HG03442 (cell line): ENCODE results near the gene DNAJB12.
A peak's percentile ranks its signal among the peaks of the same experiment; 100 is the strongest.
"Not testable (repeated sequence)": the region's sequence is repeated elsewhere in the genome, so short reads cannot be mapped to it uniquely, and the experiment has no call there.

Experiments used
- ATAC-seq: cut with Tn5 transposase; IDR thresholded peaks from one replicate; pipeline ENCODE4 v1.9.1; 2021; ENCODE audit warnings: mild to moderate bottlenecking, moderate library complexity; ENCODE audit not compliant: unreplicated experiment

Gene DNAJB12

DNA sequence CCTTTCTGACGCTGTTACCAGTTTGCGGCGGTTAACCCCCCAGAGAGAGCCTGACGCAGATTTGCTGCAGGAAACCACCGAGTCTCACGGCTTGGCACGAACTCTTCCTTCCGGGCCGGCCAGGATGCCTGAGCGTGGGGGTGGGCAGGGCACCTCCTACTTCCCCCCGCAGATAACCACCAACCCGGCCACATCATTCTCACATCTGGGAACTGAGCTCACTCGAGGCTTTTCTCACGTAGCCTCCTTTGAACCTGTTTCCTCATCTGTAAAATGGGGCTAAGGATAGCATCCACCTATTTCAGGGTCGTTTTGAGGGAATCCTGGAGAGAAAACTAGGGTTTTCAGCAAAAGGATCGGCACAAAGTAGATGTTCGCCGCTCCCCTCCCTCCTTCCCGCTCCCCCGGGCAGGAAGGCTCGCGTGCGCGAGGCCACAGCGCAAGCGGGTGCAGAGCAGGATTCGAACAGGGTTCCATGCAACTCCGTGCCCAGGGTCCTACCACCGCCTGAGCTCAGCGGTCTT, 57.4 kb downstream of the DNAJB12 start:
- peak; percentile 42 for ATAC-seq

DNA sequence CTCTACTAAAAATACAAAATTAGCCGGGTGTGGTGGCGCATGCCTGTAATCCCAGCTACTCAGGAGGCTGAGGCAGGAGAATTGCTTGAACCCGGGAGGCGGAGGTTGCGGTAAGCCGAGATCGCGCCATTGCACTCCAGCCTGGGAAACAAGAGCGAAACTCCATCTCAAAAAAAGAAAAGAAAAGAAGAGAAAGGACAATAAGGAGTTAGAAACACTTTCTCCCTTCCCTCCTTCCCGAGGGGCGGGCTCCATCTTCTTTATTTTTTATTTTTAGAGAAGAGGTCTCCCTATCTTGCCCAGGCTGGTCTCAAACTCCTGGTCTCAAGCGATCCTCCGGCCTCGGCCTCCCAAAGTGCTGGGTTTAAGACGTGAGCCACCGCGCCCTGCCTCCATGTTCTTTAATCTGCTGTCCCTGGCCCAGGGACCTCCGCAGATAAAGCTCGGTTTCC, 57.9 kb downstream of the DNAJB12 start:
- not testable (repeated sequence) for ATAC-seq

DNA sequence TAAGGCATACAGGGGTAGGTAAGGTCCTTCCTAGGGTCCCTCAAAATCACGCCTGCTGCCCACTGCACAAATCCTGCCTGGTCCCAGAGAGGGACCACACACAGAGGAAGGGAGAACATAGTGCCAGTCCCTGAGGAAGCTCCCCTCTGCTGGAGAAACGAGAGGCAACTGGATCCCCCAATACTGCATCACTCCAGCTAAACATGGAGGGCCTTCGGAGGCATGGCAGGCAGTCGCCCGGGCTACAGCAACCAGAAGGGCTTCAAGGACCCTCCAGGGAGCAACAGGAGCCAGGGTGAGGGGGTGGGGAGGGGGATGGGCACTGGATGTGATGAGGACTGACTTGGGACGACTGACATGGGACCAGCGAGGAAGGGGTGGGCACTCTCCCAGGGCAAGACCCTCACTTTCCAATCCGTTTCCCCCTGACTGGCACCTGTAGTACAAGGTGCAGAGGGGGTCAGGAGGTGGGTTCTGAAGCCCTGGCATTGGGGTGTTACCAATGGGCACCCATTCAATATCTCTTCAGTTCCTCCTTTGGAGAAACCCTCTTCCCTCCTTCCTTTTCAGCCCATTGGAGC, 59.3 kb downstream of the DNAJB12 start:
- ATAC-seq, result no peak

- no peak for ATAC-seq
Observed at GRCh38 chr10:72292223-72292691, 62.5 kb downstream of the DNAJB12 start.

DNA sequence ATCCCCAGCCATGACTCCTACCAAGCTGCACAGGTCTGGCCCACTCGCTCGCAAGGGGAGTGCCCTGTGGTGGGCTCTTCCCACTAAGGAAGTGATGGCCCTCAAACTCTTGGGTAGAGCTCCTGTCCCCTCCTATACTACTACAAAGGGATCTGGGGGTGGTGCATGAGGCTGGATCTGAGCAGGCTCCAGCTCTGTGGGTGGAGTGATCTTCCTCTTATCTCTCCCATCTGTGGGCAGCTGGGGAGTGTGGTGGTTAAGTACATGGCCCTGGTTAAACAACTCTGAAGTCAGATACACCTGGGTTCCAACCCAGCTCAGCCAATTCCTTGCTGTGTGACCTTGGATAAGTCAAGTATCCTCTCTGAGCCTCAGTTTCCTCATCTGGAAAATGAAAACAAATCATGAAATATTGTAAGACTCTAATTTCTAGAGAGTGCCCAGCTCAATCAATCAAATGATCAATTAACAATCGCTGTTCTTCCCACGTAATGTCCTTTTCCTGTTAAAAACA, 63.6 kb downstream of the DNAJB12 start:
- no peak for ATAC-seq

GRCh38 chr10:72285972-72286521, 68.7 kb downstream of the DNAJB12 start:
- no peak for ATAC-seq

DNA sequence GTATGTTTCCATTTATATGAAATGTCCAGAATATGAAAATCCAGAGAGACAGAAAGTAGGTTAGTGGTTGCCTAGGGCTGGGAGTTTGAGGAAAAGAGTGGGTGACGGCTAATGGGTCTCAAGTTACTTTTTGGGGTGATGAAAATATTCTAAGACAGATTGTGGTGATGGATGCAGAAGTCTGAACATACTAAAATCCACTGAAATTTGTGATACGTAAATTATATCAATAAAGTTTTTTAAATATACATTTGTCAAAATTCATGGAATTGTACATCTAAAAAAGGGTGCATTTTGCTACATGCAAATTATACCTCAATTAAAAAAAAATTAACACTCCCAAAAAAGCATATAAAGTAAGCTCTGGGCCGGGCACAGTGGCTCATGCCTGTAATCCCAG, 71.6 kb downstream of the DNAJB12 start:
- ATAC-seq, result no peak
